SKM-1 treated with dmso at 0.1 percent for 144 hours (cell line): ENCODE data around the gene NAP1L1.

Experiments used
- DNase-seq: peaks from one replicate; lab custom pipeline; 2025; ENCODE audit not compliant: unreplicated experiment; lab: John Stamatoyannopoulos, UW

NAP1L1 gene

GRCh38 chr12:76084863-76085519 lies 506 bp upstream of the NAP1L1 start:
- DNase-seq, result peak; percentile 26

- DNase-seq, result no peak
These were observed 1.1 kb downstream of the NAP1L1 start for GRCh38 chr12:76083246-76083903.

GRCh38 chr12:76081909-76082308 lies 2.6 kb downstream of the NAP1L1 start:
- no peak for DNase-seq

- DNase-seq, result no peak
These were observed 3.6 kb downstream of the NAP1L1 start for GRCh38 chr12:76080729-76081415.

GRCh38 chr12:76080017-76080728 lies 4.3 kb downstream of the NAP1L1 start:
- DNase-seq, result no peak

GRCh38 chr12:76078748-76079147 lies 5.7 kb downstream of the NAP1L1 start:
- no peak for DNase-seq

GRCh38 chr12:76075448-76075847 lies 9.0 kb downstream of the NAP1L1 start:
- DNase-seq, result no peak

- DNase-seq, result no peak
These were observed 9.7 kb downstream of the NAP1L1 start for GRCh38 chr12:76074701-76075336.

- DNase-seq, result no peak
These were observed 10.9 kb downstream of the NAP1L1 start for GRCh38 chr12:76073561-76073960.

GRCh38 chr12:76072568-76072967 lies 11.9 kb downstream of the NAP1L1 start:
- no peak for DNase-seq

- no peak for DNase-seq
These were observed 15.1 kb downstream of the NAP1L1 start for GRCh38 chr12:76069339-76069738.

- no peak for DNase-seq
These were observed 18.6 kb downstream of the NAP1L1 start for GRCh38 chr12:76065917-76066316.

GRCh38 chr12:76064904-76065303 lies 19.6 kb downstream of the NAP1L1 start:
- no peak for DNase-seq

- no peak for DNase-seq
These were observed 24.4 kb downstream of the NAP1L1 start for GRCh38 chr12:76060111-76060510.

GRCh38 chr12:76057326-76057725 lies 27.2 kb downstream of the NAP1L1 start:
- no peak for DNase-seq

- DNase-seq, result no peak
These were observed 29.1 kb downstream of the NAP1L1 start for GRCh38 chr12:76055393-76055792.

- DNase-seq, result no peak
These were observed 34.8 kb downstream of the NAP1L1 start for GRCh38 chr12:76049575-76050251.

- no peak for DNase-seq
These were observed 36.7 kb downstream of the NAP1L1 start for GRCh38 chr12:76047742-76048141.

- no peak for DNase-seq
These were observed 37.4 kb downstream of the NAP1L1 start for GRCh38 chr12:76047060-76047459.

- DNase-seq, result no peak
These were observed 41.1 kb downstream of the NAP1L1 start for GRCh38 chr12:76043377-76043776.

- no peak for DNase-seq
These were observed 42.3 kb downstream of the NAP1L1 start for GRCh38 chr12:76042147-76042546.
